OCI-LY1 (cell line): Measurements from ENCODE around the gene PGC.

Experiments
- H2AFZ ChIP-seq: fragments of 200-600 bp; sonication (generic), shearing (Covaris generic); 2 replicates; pipeline ENCODE4 v1.6.0; 2014; ENCODE audit warnings: antibody characterized with exemption, mild to moderate bottlenecking, low read length
- H3F3A ChIP-seq: fragments of 200-600 bp; sonication (generic), shearing (Covaris generic); 2 replicates; pipeline ENCODE4 v1.6.0; 2014; ENCODE audit warnings: mild to moderate bottlenecking, antibody characterized with exemption, low read length, moderate library complexity; ENCODE audit not compliant: insufficient read depth
- H3K27ac ChIP-seq: fragments of 200-600 bp; sonication (generic); 2 replicates; pipeline ENCODE4 v1.5.1; 2014; ENCODE audit warnings: low read length, mixed run types, mild to moderate bottlenecking, low read depth; ENCODE audit not compliant: poor library complexity, severe bottlenecking
- H3K27me3 ChIP-seq: fragments of 200-600 bp; sonication (generic); 2 replicates; pipeline ENCODE4 v1.6.0; 2014; ENCODE audit warnings: antibody characterized with exemption, mild to moderate bottlenecking, low read length, moderate library complexity; ENCODE audit not compliant: insufficient read depth
- H3K36me3 ChIP-seq: fragments of 200-600 bp; sonication (generic); 2 replicates; pipeline ENCODE4 v1.6.1; 2014; ENCODE audit warnings: mild to moderate bottlenecking, antibody characterized with exemption, low read length, moderate library complexity, mixed read lengths; ENCODE audit not compliant: insufficient read depth
- H3K4me1 ChIP-seq: fragments of 200-600 bp; sonication (generic); 2 replicates; pipeline ENCODE4 v1.5.1; 2014; ENCODE audit warnings: mild to moderate bottlenecking, low read length, moderate library complexity; ENCODE audit not compliant: insufficient read depth, severe bottlenecking
- H3K4me2 ChIP-seq: fragments of 200-600 bp; sonication (generic), shearing (Covaris generic); 2 replicates; pipeline ENCODE4 v1.6.1; 2014; ENCODE audit warnings: low read length
- H3K4me3 ChIP-seq: fragments of 200-600 bp; sonication (generic); 2 replicates; pipeline ENCODE4 v1.5.1; 2014; ENCODE audit warnings: low read length, low read depth, mild to moderate bottlenecking, mixed read lengths; ENCODE audit not compliant: poor library complexity, severe bottlenecking
- H3K79me2 ChIP-seq: fragments of 200-600 bp; shearing (Covaris generic); 2 replicates; pipeline ENCODE4 v1.6.1; 2016; ENCODE audit warnings: mixed run types, low read length, mixed read lengths; ENCODE audit not compliant: insufficient read depth
- H3K9ac ChIP-seq: fragments of 200-600 bp; sonication (generic), shearing (Covaris generic); 2 replicates; pipeline ENCODE4 v1.6.1; 2014; ENCODE audit warnings: mild to moderate bottlenecking, low read length, mixed read lengths
- H3K9me2 ChIP-seq: fragments of 200-600 bp; sonication (generic), shearing (Covaris generic); 2 replicates; pipeline ENCODE4 v1.6.1; 2014; ENCODE audit warnings: low read depth, mild to moderate bottlenecking, low read length, mixed read lengths
- H3K9me3 ChIP-seq: fragments of 200-600 bp; shearing (Covaris generic); 2 replicates; pipeline ENCODE4 v1.6.1; 2014; ENCODE audit warnings: low read length, mixed read lengths
- H4K20me1 ChIP-seq: fragments of 200-600 bp; sonication (generic), shearing (Covaris generic); 2 replicates; pipeline ENCODE4 v1.6.0; 2016; ENCODE audit warnings: mild to moderate bottlenecking, low read length; ENCODE audit not compliant: insufficient read depth
- CTCF ChIP-seq: fragments of 200-600 bp; sonication (generic), shearing (Covaris generic); IDR thresholded peaks from 2 replicates; pipeline ENCODE4 v1.5.1; 2017; ENCODE audit warnings: mild to moderate bottlenecking, antibody characterized with exemption, low read length, moderate library complexity, mixed read lengths
- EZH2 ChIP-seq: fragments of 200-600 bp; sonication (generic), shearing (Covaris generic); IDR thresholded peaks from 2 replicates; pipeline ENCODE4 v1.8.0; 2017; ENCODE audit warnings: borderline replicate concordance, mixed run types, mild to moderate bottlenecking, antibody characterized with exemption, low read length, moderate library complexity, mixed read lengths

Gene PGC

GRCh38 chr6:41733707-41734665 is 13.2 kb downstream of the PGC start:
- H3K36me3 ChIP-seq, result no peaks in the 10 kb centered on the region
- H3K4me2 ChIP-seq, result peak overlapping the region; percentile 78
- no peaks in the 10 kb centered on the region for H3K9me2 ChIP-seq
- no peaks in the 10 kb centered on the region for H3K9me3 ChIP-seq
- H3K4me3 ChIP-seq, result peak overlapping the region; percentile 79
- no peaks in the 10 kb centered on the region for H3K27me3 ChIP-seq
- peaks cover 57% of the 10 kb centered on the region for H3K4me1 ChIP-seq
- no peaks in the 10 kb centered on the region for H4K20me1 ChIP-seq
- no peak for TF ChIP-seq EZH2
- no peak for TF ChIP-seq CTCF
- no peak overlapping the region for H2AFZ ChIP-seq
- H3K9ac ChIP-seq, result peak overlapping the region; percentile 86
- peak overlapping the region; percentile 93 for H3K27ac ChIP-seq
- no peaks in the 10 kb centered on the region for H3F3A ChIP-seq
- H3K79me2 ChIP-seq, result no peaks in the 10 kb centered on the region

- H3K4me3 ChIP-seq, result peak overlapping the region; percentile 79
- peak overlapping the region; percentile 86; the same call in 1 of the 2 replicates for H3K9ac ChIP-seq
- no peaks in the 10 kb centered on the region for H3F3A ChIP-seq
- H3K36me3 ChIP-seq, result no peaks in the 10 kb centered on the region
- H3K9me2 ChIP-seq, result no peaks in the 10 kb centered on the region
- peak overlapping the region; percentile 93 for H3K27ac ChIP-seq
- no peaks in the 10 kb centered on the region for H3K27me3 ChIP-seq
- TF ChIP-seq EZH2, result no peak
- TF ChIP-seq CTCF, result no peak
- H2AFZ ChIP-seq, result no peak overlapping the region
- H3K9me3 ChIP-seq, result no peaks in the 10 kb centered on the region
- peak overlapping the region; percentile 78 for H3K4me2 ChIP-seq
- no peaks in the 10 kb centered on the region for H4K20me1 ChIP-seq
- no peaks in the 10 kb centered on the region for H3K79me2 ChIP-seq
- H3K4me1 ChIP-seq, result peaks cover 63% of the 10 kb centered on the region
Measured at GRCh38 chr6:41733360-41733706, 13.9 kb downstream of the PGC start.

- Histone ChIP-seq H3K79me2 (no peaks in the 10 kb centered on the region), H2AFZ (no peak overlapping the region), H3K9ac (peak overlapping the region; percentile 86; the same call in 1 of the 2 replicates)
Measured at GRCh38 chr6:41732591-41733359, 14.4 kb downstream of the PGC start.

More at GRCh38 chr6:41732591-41733359, 14.4 kb downstream of the PGC start:
- peak overlapping the region; percentile 93 for H3K27ac ChIP-seq
- peak overlapping the region; percentile 78 for H3K4me2 ChIP-seq
- peak overlapping the region; percentile 79 for H3K4me3 ChIP-seq
- no peaks in the 10 kb centered on the region for H3K9me3 ChIP-seq
- H3K36me3 ChIP-seq, result no peaks in the 10 kb centered on the region
- H3F3A ChIP-seq, result no peaks in the 10 kb centered on the region
- H3K4me1 ChIP-seq, result peaks cover 66% of the 10 kb centered on the region
- no peaks in the 10 kb centered on the region for H4K20me1 ChIP-seq
- H3K27me3 ChIP-seq, result no peaks in the 10 kb centered on the region
- TF ChIP-seq EZH2, result no peak
- no peak for TF ChIP-seq CTCF
- no peaks in the 10 kb centered on the region for H3K9me2 ChIP-seq
